Body of pancreas (tissue), 4 donors: Measurements from ENCODE around the gene ADD1. TPM values are rescaled to one million over a fixed set of nuclear protein-coding genes. Genes with fewer than 3 reads are reported as not detected.
A peak's percentile ranks its signal among the peaks of the same experiment; 100 is the strongest.

Experiments used
- ATAC-seq: fragments of 150-250 bp; one replicate; pipeline ENCODE4 v1.9.1; 2016
- DNase-seq, 4 donors: peaks; one replicate each; pipeline ENCODE4 v3.0.0-alpha.2; 2019
- H3K27ac ChIP-seq, 4 donors: fragments of 200-600 bp; sonication (generic); 1 replicate in 3 of 4; 2 replicates in 1 of 4; pipeline versions ENCODE4 v1.5.1 to v1.6.1; 2016 to 2019; ENCODE audit warnings: mild to moderate bottlenecking in 1 of 4, mixed read lengths in 1 of 4, moderate library complexity in 1 of 4
- H3K27me3 ChIP-seq, 2 donors: fragments of 200-600 bp; sonication (generic); one replicate each; pipeline ENCODE4 v1.6.0; 2016; ENCODE audit warnings: mild to moderate bottlenecking in 1 of 2
- H3K36me3 ChIP-seq, 2 donors: fragments of 200-600 bp; sonication (generic); replicated peaks in 1 of 2; 2 replicates each; pipeline ENCODE4 v1.5.1; 2016; ENCODE audit warnings: low read depth in 2 of 2; ENCODE audit not compliant: insufficient read depth in 1 of 2
- H3K4me1 ChIP-seq: fragments of 200-600 bp; sonication (generic); one replicate; pipeline ENCODE4 v1.6.0; 2016
- H3K4me3 ChIP-seq, 2 donors: fragments of 200-600 bp; sonication (generic); 1 replicate in 1 of 2; 2 replicates in 1 of 2; pipeline ENCODE4 v1.5.1; 2016 to 2019
- H3K9me3 ChIP-seq, 3 donors: fragments of 200-600 bp; sonication (generic); 1 replicate in 2 of 3; 2 replicates in 1 of 3; pipeline ENCODE4 v1.5.1; 2016
- CTCF ChIP-seq, 7 experiments: fragments of 450-650 bp in 4 of 7; fragments of 200-600 bp in 3 of 7; sonication (generic) in 3 of 7; IDR thresholded peaks; one replicate each; pipeline ENCODE4 v1.5.1; 2016 to 2019; ENCODE audit warnings: antibody characterized with exemption in 7 of 7
- POLR2A ChIP-seq, 3 donors: fragments of 450-650 bp; IDR thresholded peaks; one replicate each; pipeline ENCODE4 v1.6.1; 2016; ENCODE audit warnings: antibody characterized with exemption in 3 of 3, mild to moderate bottlenecking in 2 of 3
- WGBS, 2 donors: methylation state at CpG; one replicate each; pipeline ENCODE4 v1.1.5; 2017; 5-methylcytosine and 5-hydroxymethylcytosine counted together
- intact Hi-C: fragments of 100-400 bp; cut with DNase I; formaldehyde crosslinking; loops from one replicate; pipeline ENCODE4 v1.15.1; 2023
- total RNA-seq, 2 donors: library from RNA; depleted of rRNA; stranded (reverse); fragments of >200 nt; gene quantifications; one replicate each; pipeline ENCODE4 v1.1.0, GENCODE V29; 2016

Gene ADD1
- total RNA-seq, 2 donors from 2014 or later, result 84.1 to 266 TPM

GRCh38 chr4:2932321-2932950, 88.8 kb downstream of the ADD1 start:
- Histone ChIP-seq H3K27ac (peak overlapping the region in 2 of 4 donors; percentile 77 to 92), H3K4me1 (peaks cover 60% of the 10 kb centered on the region), H3K9me3 (no peaks in the 10 kb centered on the region), H3K4me3 (no peak overlapping the region), H3K27me3 (no peaks in the 10 kb centered on the region), H3K36me3 (peaks cover 0 to 3% of the 10 kb centered on the region in 2 donors)
- intact Hi-C loops, result no loop called here
- 78 to 83% methylated on average over 11 to 18 of the region's 18 CpGs for WGBS, 2 donors
- ATAC-seq, result no peak
- DNase-seq, result peak in 3 of 4 donors; percentile 6 to 18 (median 13)
- TF ChIP-seq CTCF (IDR thresholded peaks at IDR 0.05), result no peak
- TF ChIP-seq POLR2A (IDR thresholded peaks at IDR 0.05), result no peak

GRCh38 chr4:2932951-2933565, 89.4 kb downstream of the ADD1 start:
- peaks cover 61% of the 10 kb centered on the region for H3K4me1 ChIP-seq
- intact Hi-C loops, result no loop called here
- DNase-seq, result peak in 3 of 4 donors; percentile 37 to 50 (median 40)
- TF ChIP-seq POLR2A (IDR thresholded peaks at IDR 0.05) (no peak), CTCF (IDR thresholded peaks at IDR 0.05) (no peak)
- peaks cover 0 to 5% of the 10 kb centered on the region in 2 donors for H3K36me3 ChIP-seq
- H3K27ac ChIP-seq, result peak overlapping the region in 3 of 4 donors; percentile 72 to 92 (median 77)
- H3K9me3 ChIP-seq, result no peaks in the 10 kb centered on the region
- no peak for ATAC-seq
- H3K4me3 ChIP-seq, result no peak overlapping the region
- WGBS, 2 donors, result 55 to 65% methylated on average over 6 to 15 of the region's 15 CpGs
- H3K27me3 ChIP-seq, result no peaks in the 10 kb centered on the region

GRCh38 chr4:2933566-2934076, 90.0 kb downstream of the ADD1 start:
- no peak for ATAC-seq
- Histone ChIP-seq H3K27me3 (no peaks in the 10 kb centered on the region), H3K4me3 (peak overlapping the region; percentile 87), H3K27ac (peak overlapping the region in 3 of 4 donors; percentile 51 to 92 (median 72)), H3K36me3 (peaks cover 0 to 5% of the 10 kb centered on the region in 2 donors), H3K9me3 (no peaks in the 10 kb centered on the region), H3K4me1 (peaks cover 61% of the 10 kb centered on the region)
- DNase-seq, result peak in 2 of 4 donors; percentile 33 to 35
- intact Hi-C loops, result no loop called here
- 20 to 75% methylated on average over 4 to 30 of the region's 31 CpGs for WGBS, 2 donors
- TF ChIP-seq CTCF (IDR thresholded peaks at IDR 0.05) (no peak), POLR2A (IDR thresholded peaks at IDR 0.05) (no peak)

- intact Hi-C loops, result no loop called here
Measured at GRCh38 chr4:2934077-2934812, 90.6 kb downstream of the ADD1 start.

More at GRCh38 chr4:2934077-2934812, 90.6 kb downstream of the ADD1 start:
- ATAC-seq (peak; percentile 5), DNase-seq (peak; percentile 49 to 58 (median 54))
- 1% methylated on average over 32 of the region's 93 CpGs; no CpG with 5 or more reads in 1 of the 2 donors for WGBS, 2 donors
- peak in 1 of 7 experiments; percentile 15 for TF ChIP-seq CTCF (IDR thresholded peaks at IDR 0.05)
- TF ChIP-seq POLR2A (IDR thresholded peaks at IDR 0.05), result no peak
- Histone ChIP-seq H3K9me3 (no peaks in the 10 kb centered on the region), H3K27ac (peak overlapping the region; percentile 72 to 92 (median 83)), H3K36me3 (peaks cover 5 to 7% of the 10 kb centered on the region in 2 donors), H3K4me1 (peaks cover 61% of the 10 kb centered on the region), H3K4me3 (peak overlapping the region; percentile 87), H3K27me3 (no peaks in the 10 kb centered on the region)
